Activated naive CD4-positive, alpha-beta T cell treated with Interleukin-2 at 50 U/mL for 16 hours (primary cell): Measurements from ENCODE around the gene CAPN12.

Source experiments
- DNase-seq: peaks from one replicate; pipeline ENCODE4 v3.0.0-alpha.2; 2020

CAPN12 gene

GRCh38 chr19:38723990-38724854 is 20.1 kb downstream of the CAPN12 start:
- no peak for DNase-seq

- no peak for DNase-seq
Observed at GRCh38 chr19:38723606-38723965, 20.7 kb downstream of the CAPN12 start.

- DNase-seq = no peak
Observed at GRCh38 chr19:38722947-38723605, 21.2 kb downstream of the CAPN12 start.

GRCh38 chr19:38721979-38722773 is 22.1 kb downstream of the CAPN12 start:
- DNase-seq = no peak

- DNase-seq = no peak
Observed at GRCh38 chr19:38721496-38721895, 22.8 kb downstream of the CAPN12 start.

GRCh38 chr19:38720559-38721236 is 23.6 kb downstream of the CAPN12 start:
- DNase-seq = no peak

GRCh38 chr19:38719761-38720558 is 24.3 kb downstream of the CAPN12 start:
- no peak for DNase-seq

GRCh38 chr19:38718747-38719543 is 25.3 kb downstream of the CAPN12 start:
- no peak for DNase-seq

GRCh38 chr19:38717855-38718254 is 26.4 kb downstream of the CAPN12 start:
- DNase-seq = no peak

GRCh38 chr19:38717051-38717450 is 27.2 kb downstream of the CAPN12 start:
- no peak for DNase-seq

- no peak for DNase-seq
Observed at GRCh38 chr19:38715555-38715954, 28.7 kb downstream of the CAPN12 start.

- DNase-seq = no peak
Observed at GRCh38 chr19:38714354-38714778, 29.9 kb downstream of the CAPN12 start.

- no peak for DNase-seq
Observed at GRCh38 chr19:38713865-38714264, 30.4 kb downstream of the CAPN12 start.

- DNase-seq = no peak
Observed at GRCh38 chr19:38713227-38713649, 31.0 kb downstream of the CAPN12 start.

- no peak for DNase-seq
Observed at GRCh38 chr19:38712161-38712748, 32.0 kb downstream of the CAPN12 start.

- DNase-seq = no peak
Observed at GRCh38 chr19:38711726-38712153, 32.5 kb downstream of the CAPN12 start.

GRCh38 chr19:38710928-38711725 is 33.1 kb downstream of the CAPN12 start:
- DNase-seq = no peak

- no peak for DNase-seq
Observed at GRCh38 chr19:38710416-38710702, 33.9 kb downstream of the CAPN12 start.

- DNase-seq = no peak
Observed at GRCh38 chr19:38709671-38710415, 34.4 kb downstream of the CAPN12 start.
